ENCODE measurements around the gene LRRC42.

Gene LRRC42

GRCh38 chr1:53943090-53943489, 3.1 kb upstream of the LRRC42 start:
- H3K4me2 ChIP-seq (ENCODE audit: low read length) = no peak overlapping the region
- H3K14ac ChIP-seq (ENCODE audit: low read length) = no peak overlapping the region
- DNase-seq = peak in 1 of 2 donors; percentile 18
- H3K23ac ChIP-seq (ENCODE audit: low read length) = no peak overlapping the region
- H3K9me3 ChIP-seq (ENCODE audit: insufficient read depth, low read depth, low read length) = no peaks in the 10 kb centered on the region
- H3K27ac ChIP-seq (ENCODE audit: low read depth, low read length) = no peak overlapping the region
- no peak overlapping the region for H3K18ac ChIP-seq (ENCODE audit: low read length)
- no peak overlapping the region for H3K9ac ChIP-seq (ENCODE audit: low read length)
- H2BK12ac ChIP-seq (ENCODE audit: low read length) = no peak overlapping the region
- H2AK5ac ChIP-seq (ENCODE audit: low read length) = no peak overlapping the region
- H3K36me3 ChIP-seq (ENCODE audit: control insufficient read depth in 1 of 2, insufficient read depth in 2 of 2, low read length in 2 of 2) = no peaks in the 10 kb centered on the region
- no peak overlapping the region for H3K4me3 ChIP-seq (ENCODE audit: low read depth, low read length)
- H4K12ac ChIP-seq (ENCODE audit: low read depth, low read length) = no peak overlapping the region
- no CpG with 5 or more reads among the region's 6 CpGs for WGBS (ENCODE audit: extremely low coverage, insufficient coverage, insufficient read length)
- H3K4ac ChIP-seq (ENCODE audit: low read depth, low read length) = no peak overlapping the region
- no peaks in the 10 kb centered on the region for H3K27me3 ChIP-seq (ENCODE audit: insufficient read depth, low read length)
- H3K4me1 ChIP-seq (ENCODE audit: control insufficient read depth in 1 of 2, insufficient read depth in 2 of 2, low read length in 2 of 2) = peaks cover 4 to 15% of the 10 kb centered on the region in 2 experiments
- H3K79me1 ChIP-seq (ENCODE audit: low read length) = peaks cover 11% of the 10 kb centered on the region
- no peak overlapping the region for H2BK5ac ChIP-seq (ENCODE audit: low read depth, low read length, poor library complexity)
- no peak overlapping the region for H2BK120ac ChIP-seq (ENCODE audit: insufficient read depth, low read length, poor library complexity)
- H3K79me2 ChIP-seq (ENCODE audit: control insufficient read depth, insufficient read depth, low read length, poor library complexity) = peaks cover 11% of the 10 kb centered on the region
- no peak overlapping the region for H4K8ac ChIP-seq (ENCODE audit: low read depth, low read length)
- no peak overlapping the region for H4K91ac ChIP-seq (ENCODE audit: low read depth, low read length)
- H2AFZ ChIP-seq (ENCODE audit: insufficient read depth, low read length, poor library complexity) = no peak overlapping the region

DNA sequence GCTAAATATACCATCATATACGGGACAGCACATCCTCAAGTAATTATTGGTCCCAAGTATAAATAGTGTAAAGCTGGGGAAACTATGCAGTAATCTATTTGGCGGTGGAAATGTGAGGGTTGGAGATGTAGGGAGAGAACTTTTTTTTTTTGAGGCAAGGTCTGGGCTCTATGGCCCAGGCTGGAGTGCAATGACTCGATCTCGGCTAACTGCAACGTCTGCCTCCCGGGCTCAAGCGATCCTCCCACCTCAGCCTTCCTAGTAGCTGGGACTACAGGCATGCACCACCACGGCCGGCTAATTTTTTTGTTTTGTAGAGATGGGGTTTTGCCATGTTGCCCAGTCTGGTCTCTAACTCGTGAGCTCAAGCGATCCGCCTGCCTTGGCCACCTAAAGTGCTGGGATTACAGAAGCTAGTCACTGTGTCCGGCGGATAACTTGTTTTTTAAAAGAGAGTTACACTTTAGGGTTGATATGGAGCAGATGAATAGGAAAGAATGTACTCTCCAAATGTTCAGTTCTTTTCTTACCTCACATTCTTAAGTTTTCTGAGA, 2.6 kb upstream of the LRRC42 start:
- Histone ChIP-seq H2BK120ac (ENCODE audit: insufficient read depth, low read length, poor library complexity) (no peak overlapping the region), H3K9ac (ENCODE audit: low read length) (no peak overlapping the region), H3K18ac (ENCODE audit: low read length) (no peak overlapping the region), H4K12ac (ENCODE audit: low read depth, low read length) (no peak overlapping the region), H3K4me3 (ENCODE audit: low read depth, low read length) (no peak overlapping the region), H2BK12ac (ENCODE audit: low read length) (no peak overlapping the region), H3K79me1 (ENCODE audit: low read length) (peaks cover 11% of the 10 kb centered on the region), H3K27me3 (ENCODE audit: insufficient read depth, low read length) (no peaks in the 10 kb centered on the region), H3K4ac (ENCODE audit: low read depth, low read length) (no peak overlapping the region), H3K4me2 (ENCODE audit: low read length) (no peak overlapping the region), H4K91ac (ENCODE audit: low read depth, low read length) (no peak overlapping the region), H2BK5ac (ENCODE audit: low read depth, low read length, poor library complexity) (no peak overlapping the region), H3K14ac (ENCODE audit: low read length) (no peak overlapping the region), H3K36me3 (ENCODE audit: control insufficient read depth in 1 of 2, insufficient read depth in 2 of 2, low read length in 2 of 2) (no peaks in the 10 kb centered on the region), H3K79me2 (ENCODE audit: control insufficient read depth, insufficient read depth, low read length, poor library complexity) (peaks cover 11% of the 10 kb centered on the region), H3K23ac (ENCODE audit: low read length) (no peak overlapping the region), H4K8ac (ENCODE audit: low read depth, low read length) (no peak overlapping the region), H3K4me1 (ENCODE audit: control insufficient read depth in 1 of 2, insufficient read depth in 2 of 2, low read length in 2 of 2) (peaks cover 4 to 15% of the 10 kb centered on the region in 2 experiments), H2AK5ac (ENCODE audit: low read length) (no peak overlapping the region), H2AFZ (ENCODE audit: insufficient read depth, low read length, poor library complexity) (no peak overlapping the region), H3K27ac (ENCODE audit: low read depth, low read length) (no peak overlapping the region), H3K9me3 (ENCODE audit: insufficient read depth, low read depth, low read length) (no peaks in the 10 kb centered on the region)
- no CpG with 5 or more reads among the region's 14 CpGs for WGBS (ENCODE audit: extremely low coverage, insufficient coverage, insufficient read length)
- DNase-seq = no peak

GRCh38 chr1:53944469-53945182, 1.5 kb upstream of the LRRC42 start:
- no peak overlapping the region for H2AK5ac ChIP-seq (ENCODE audit: low read length)
- H3K4me2 ChIP-seq (ENCODE audit: low read length) = peak overlapping the region; percentile 71
- no peak overlapping the region for H4K8ac ChIP-seq (ENCODE audit: low read depth, low read length)
- H2BK120ac ChIP-seq (ENCODE audit: insufficient read depth, low read length, poor library complexity) = no peak overlapping the region
- peaks cover 4 to 15% of the 10 kb centered on the region in 2 experiments for H3K4me1 ChIP-seq (ENCODE audit: control insufficient read depth in 1 of 2, insufficient read depth in 2 of 2, low read length in 2 of 2)
- H4K91ac ChIP-seq (ENCODE audit: low read depth, low read length) = no peak overlapping the region
- no peak overlapping the region for H2BK12ac ChIP-seq (ENCODE audit: low read length)
- no peak overlapping the region for H3K23ac ChIP-seq (ENCODE audit: low read length)
- no peak overlapping the region for H3K18ac ChIP-seq (ENCODE audit: low read length)
- H3K14ac ChIP-seq (ENCODE audit: low read length) = no peak overlapping the region
- DNase-seq = peak in 1 of 2 donors; percentile 6
- no peaks in the 10 kb centered on the region for H3K36me3 ChIP-seq (ENCODE audit: control insufficient read depth in 1 of 2, insufficient read depth in 2 of 2, low read length in 2 of 2)
- H3K9ac ChIP-seq (ENCODE audit: low read length) = peak overlapping the region; percentile 9
- H3K9me3 ChIP-seq (ENCODE audit: insufficient read depth, low read depth, low read length) = no peaks in the 10 kb centered on the region
- H3K4me3 ChIP-seq (ENCODE audit: low read depth, low read length) = peak overlapping the region; percentile 93
- no peak overlapping the region for H4K12ac ChIP-seq (ENCODE audit: low read depth, low read length)
- H3K4ac ChIP-seq (ENCODE audit: low read depth, low read length) = peak overlapping the region; percentile 2
- no peak overlapping the region for H2AFZ ChIP-seq (ENCODE audit: insufficient read depth, low read length, poor library complexity)
- H3K79me2 ChIP-seq (ENCODE audit: control insufficient read depth, insufficient read depth, low read length, poor library complexity) = peaks cover 11% of the 10 kb centered on the region
- no peaks in the 10 kb centered on the region for H3K27me3 ChIP-seq (ENCODE audit: insufficient read depth, low read length)
- H3K27ac ChIP-seq (ENCODE audit: low read depth, low read length) = no peak overlapping the region
- WGBS (ENCODE audit: extremely low coverage, insufficient coverage, insufficient read length) = no CpG with 5 or more reads among the region's 20 CpGs
- peaks cover 11% of the 10 kb centered on the region for H3K79me1 ChIP-seq (ENCODE audit: low read length)
- no peak overlapping the region for H2BK5ac ChIP-seq (ENCODE audit: low read depth, low read length, poor library complexity)

DNA sequence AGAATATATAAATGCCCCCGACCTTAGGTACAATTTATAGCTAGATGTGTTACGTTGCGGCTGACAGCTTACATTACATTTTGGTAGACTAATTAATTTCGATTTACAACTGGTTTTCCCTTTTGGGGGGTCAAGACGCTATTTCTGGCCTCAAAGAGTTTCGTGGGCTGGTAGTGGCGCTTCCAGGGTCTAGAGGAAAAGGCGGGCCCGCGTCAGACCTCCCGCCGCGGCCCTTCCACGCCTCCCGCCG, 1.0 kb upstream of the LRRC42 start:
- H4K8ac ChIP-seq (ENCODE audit: low read depth, low read length) = peak overlapping the region; percentile 98
- no peaks in the 10 kb centered on the region for H3K9me3 ChIP-seq (ENCODE audit: insufficient read depth, low read depth, low read length)
- WGBS (ENCODE audit: extremely low coverage, insufficient coverage, insufficient read length) = no CpG with 5 or more reads among the region's 16 CpGs
- no peaks in the 10 kb centered on the region for H3K27me3 ChIP-seq (ENCODE audit: insufficient read depth, low read length)
- no peak overlapping the region for H2BK12ac ChIP-seq (ENCODE audit: low read length)
- peak overlapping the region; percentile 71 for H3K4me2 ChIP-seq (ENCODE audit: low read length)
- peak overlapping the region; percentile 72 for H3K27ac ChIP-seq (ENCODE audit: low read depth, low read length)
- H4K91ac ChIP-seq (ENCODE audit: low read depth, low read length) = peak overlapping the region; percentile 59
- peak overlapping the region; percentile 34 for H2BK5ac ChIP-seq (ENCODE audit: low read depth, low read length, poor library complexity)
- peak overlapping the region; percentile 78 for H3K18ac ChIP-seq (ENCODE audit: low read length)
- no peak for DNase-seq
- peaks cover 4 to 15% of the 10 kb centered on the region in 2 experiments for H3K4me1 ChIP-seq (ENCODE audit: control insufficient read depth in 1 of 2, insufficient read depth in 2 of 2, low read length in 2 of 2)
- peaks cover 13% of the 10 kb centered on the region for H3K79me2 ChIP-seq (ENCODE audit: control insufficient read depth, insufficient read depth, low read length, poor library complexity)
- H3K14ac ChIP-seq (ENCODE audit: low read length) = peak overlapping the region; percentile 75
- no peak overlapping the region for H3K23ac ChIP-seq (ENCODE audit: low read length)
- H3K79me1 ChIP-seq (ENCODE audit: low read length) = peaks cover 11% of the 10 kb centered on the region
- H4K12ac ChIP-seq (ENCODE audit: low read depth, low read length) = peak overlapping the region; percentile 95
- peak overlapping the region; percentile 88 for H3K9ac ChIP-seq (ENCODE audit: low read length)
- peak overlapping the region; percentile 98 for H2AFZ ChIP-seq (ENCODE audit: insufficient read depth, low read length, poor library complexity)
- peak overlapping the region; percentile 93 for H3K4me3 ChIP-seq (ENCODE audit: low read depth, low read length)
- peak overlapping the region; percentile 88 for H3K4ac ChIP-seq (ENCODE audit: low read depth, low read length)
- H3K36me3 ChIP-seq (ENCODE audit: control insufficient read depth in 1 of 2, insufficient read depth in 2 of 2, low read length in 2 of 2) = peaks cover 0 to 2% of the 10 kb centered on the region in 2 experiments
- peak overlapping the region; percentile 59 for H2BK120ac ChIP-seq (ENCODE audit: insufficient read depth, low read length, poor library complexity)
- no peak overlapping the region for H2AK5ac ChIP-seq (ENCODE audit: low read length)

All from trophoblast cell (in vitro differentiated cells and primary cell).